Measurements from ENCODE around the gene FGFBP1.

- TF ChIP-seq CTCF (IDR thresholded peaks at IDR 0.05) (no peak), JUN (IDR thresholded peaks at IDR 0.05) (no peak), FOSL2 (IDR thresholded peaks at IDR 0.05) (no peak), FOSL2 (CRISPR knock-in tag; IDR thresholded peaks at IDR 0.05) (no peak), REST (IDR thresholded peaks at IDR 0.05) (no peak), KDM1A (IDR thresholded peaks at IDR 0.05; ENCODE audit: low read depth) (no peak), POLR2A (IDR thresholded peaks at IDR 0.05; ENCODE audit: low read length) (no peak), NPAS2 (CRISPR knock-in tag; IDR thresholded peaks at IDR 0.05; ENCODE audit: borderline replicate concordance) (no peak), PBX3 (IDR thresholded peaks at IDR 0.05) (no peak), CBX2 (IDR thresholded peaks at IDR 0.05; ENCODE audit: borderline replicate concordance, low read depth) (no peak), RARB (CRISPR knock-in tag; IDR thresholded peaks at IDR 0.05) (no peak), EP300 (IDR thresholded peaks at IDR 0.05) (no peak), ESRRA (IDR thresholded peaks at IDR 0.05; ENCODE audit: borderline replicate concordance, low read length) (no peak)
Observed at GRCh38 chr4:15968551-15969300, 30.2 kb upstream of the FGFBP1 start.
